Measurements from ENCODE around the gene MBD5.

Gene MBD5

DNA sequence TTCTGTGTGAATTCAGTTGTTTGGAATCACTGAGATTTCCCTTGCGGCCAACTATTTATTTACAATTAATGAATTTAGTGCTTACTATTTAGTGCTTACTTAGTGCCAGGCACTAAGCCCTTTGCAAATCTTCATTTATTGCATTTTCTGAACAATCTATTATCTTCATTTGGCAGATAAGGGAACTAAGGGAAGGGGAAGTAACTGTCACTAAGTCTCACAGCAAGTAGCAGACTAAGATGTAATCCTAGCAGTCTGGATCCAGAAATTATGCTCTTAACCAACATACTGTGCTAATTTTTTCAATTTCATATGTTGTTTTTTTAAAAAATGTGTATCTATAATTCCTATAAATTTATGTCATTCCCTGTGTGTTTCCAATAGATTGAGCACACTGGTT lies 409.2 kb downstream of the MBD5 start:
- ChIA-PET CTCF (no interaction called here), POLR2A (no interaction called here)
- TF ChIP-seq, protein P1, sequence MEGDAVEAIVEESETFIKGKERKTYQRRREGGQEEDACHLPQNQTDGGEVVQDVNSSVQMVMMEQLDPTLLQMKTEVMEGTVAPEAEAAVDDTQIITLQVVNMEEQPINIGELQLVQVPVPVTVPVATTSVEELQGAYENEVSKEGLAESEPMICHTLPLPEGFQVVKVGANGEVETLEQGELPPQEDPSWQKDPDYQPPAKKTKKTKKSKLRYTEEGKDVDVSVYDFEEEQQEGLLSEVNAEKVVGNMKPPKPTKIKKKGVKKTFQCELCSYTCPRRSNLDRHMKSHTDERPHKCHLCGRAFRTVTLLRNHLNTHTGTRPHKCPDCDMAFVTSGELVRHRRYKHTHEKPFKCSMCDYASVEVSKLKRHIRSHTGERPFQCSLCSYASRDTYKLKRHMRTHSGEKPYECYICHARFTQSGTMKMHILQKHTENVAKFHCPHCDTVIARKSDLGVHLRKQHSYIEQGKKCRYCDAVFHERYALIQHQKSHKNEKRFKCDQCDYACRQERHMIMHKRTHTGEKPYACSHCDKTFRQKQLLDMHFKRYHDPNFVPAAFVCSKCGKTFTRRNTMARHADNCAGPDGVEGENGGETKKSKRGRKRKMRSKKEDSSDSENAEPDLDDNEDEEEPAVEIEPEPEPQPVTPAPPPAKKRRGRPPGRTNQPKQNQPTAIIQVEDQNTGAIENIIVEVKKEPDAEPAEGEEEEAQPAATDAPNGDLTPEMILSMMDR (IDR thresholded peaks at IDR 0.05; ENCODE audit: insufficient read depth, low read length, missing control alignments): no peak
- DNase-seq (ENCODE audit: low read depth, low spot score): no peak
- no peak overlapping the region for H3K4me3 ChIP-seq (ENCODE audit: low read depth, low read length)

DNA sequence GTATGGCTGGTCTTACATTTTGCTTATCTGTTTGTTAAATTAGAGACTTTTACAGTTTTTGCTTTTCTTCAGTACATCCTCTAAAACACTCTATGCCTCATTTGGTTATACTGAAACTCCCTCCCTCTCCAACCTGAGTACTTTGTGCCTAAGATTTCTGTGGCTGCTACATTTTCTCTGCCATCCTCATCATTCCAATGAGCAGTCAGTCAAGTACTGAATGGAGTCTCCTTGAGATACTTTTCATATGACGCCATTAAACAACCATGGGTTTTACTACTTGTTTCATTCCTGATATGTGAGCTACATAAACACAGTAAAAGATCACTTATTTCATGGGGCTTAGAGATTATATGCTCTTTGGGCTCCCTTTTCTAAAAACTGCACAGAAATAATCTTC lies 427.0 kb downstream of the MBD5 start:
- H3K4me3 ChIP-seq (ENCODE audit: low read depth, low read length): no peak overlapping the region
- CTCF ChIA-PET: no interaction called here
- no peak for DNase-seq (ENCODE audit: low read depth, low spot score)
- POLR2A ChIA-PET: no interaction called here
- TF ChIP-seq, protein P1 (IDR thresholded peaks at IDR 0.05; ENCODE audit: insufficient read depth, low read length, missing control alignments): no peak

DNA sequence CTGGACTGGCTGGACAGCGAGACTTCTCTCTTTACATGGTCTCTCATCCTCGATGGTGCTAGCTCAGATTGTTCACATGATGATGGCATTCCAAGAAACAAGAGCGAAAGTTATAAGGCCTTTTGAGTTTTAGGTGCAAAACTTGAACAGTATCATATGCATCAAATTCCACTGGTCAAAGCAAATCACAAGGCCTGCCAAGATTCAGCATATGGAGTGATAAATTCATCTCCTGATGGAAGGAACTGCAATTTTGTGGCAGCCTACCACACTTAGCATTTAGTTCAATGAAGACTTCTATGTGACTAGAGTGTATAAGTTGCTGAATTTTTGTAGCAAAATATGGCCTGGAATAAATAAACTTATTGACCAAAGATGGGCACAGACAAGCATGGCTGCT lies 429.6 kb downstream of the MBD5 start:
- CTCF ChIA-PET: interaction anchor here (1.0 to 1.2 kb wide), 2 partner anchors 59 to 461 kb away, joined by 3 to 5 read pairs; no protein-coding TSS in a partner anchor
- TF ChIP-seq, protein P1 (IDR thresholded peaks at IDR 0.05; ENCODE audit: insufficient read depth, low read length, missing control alignments): no peak
- POLR2A ChIA-PET: no interaction called here
- H3K4me3 ChIP-seq (ENCODE audit: low read depth, low read length): no peak overlapping the region
- no peak for DNase-seq (ENCODE audit: low read depth, low spot score)

DNA sequence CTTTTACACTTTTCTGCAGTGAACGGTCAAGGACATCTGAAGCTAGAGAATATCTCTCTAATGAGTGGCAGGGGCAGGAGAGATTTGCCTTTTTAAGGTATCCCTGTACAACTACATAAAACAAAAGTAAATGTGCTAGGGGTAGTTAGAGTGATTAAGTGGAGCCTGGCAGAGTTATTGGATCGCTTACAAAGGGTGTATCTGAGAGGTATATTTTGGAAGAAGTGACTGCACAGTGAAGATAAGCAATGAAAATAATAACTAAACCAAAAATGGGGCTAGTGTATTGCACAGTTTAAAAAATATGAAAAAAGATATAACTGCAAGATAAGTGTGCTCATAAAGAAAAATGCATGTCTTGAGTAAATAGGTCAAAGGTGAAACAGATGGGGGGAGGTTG lies 430.2 kb downstream of the MBD5 start:
- no peak for DNase-seq (ENCODE audit: low read depth, low spot score)
- no peak overlapping the region for H3K4me3 ChIP-seq (ENCODE audit: low read depth, low read length)
- ChIA-PET POLR2A (no interaction called here), CTCF (interaction anchor here (0.8 kb wide), 1 partner anchor 58 kb away, joined by 3 read pairs; no protein-coding TSS in a partner anchor)
- TF ChIP-seq, protein P1 (IDR thresholded peaks at IDR 0.05; ENCODE audit: insufficient read depth, low read length, missing control alignments): no peak

DNA sequence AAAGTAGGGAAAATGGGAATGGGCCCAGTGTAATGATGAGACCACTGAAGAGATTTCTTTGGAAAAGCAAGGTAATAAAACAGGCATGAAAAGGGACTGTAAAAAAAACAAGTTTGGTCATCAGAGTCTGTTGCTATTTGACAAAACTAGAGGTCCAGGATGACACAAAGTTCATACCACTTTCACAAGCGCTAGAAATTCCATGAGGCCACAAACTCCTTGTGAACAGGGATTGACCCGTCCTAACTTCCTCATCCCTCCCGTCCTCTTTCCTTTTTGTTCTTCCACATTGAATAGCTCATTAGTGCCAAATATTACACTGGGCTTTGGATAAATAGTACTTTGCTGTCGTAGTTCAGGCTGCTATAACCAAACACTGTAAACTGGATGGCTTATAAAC lies 434.9 kb downstream of the MBD5 start:
- no peak overlapping the region for H3K4me3 ChIP-seq (ENCODE audit: low read depth, low read length)
- no peak for DNase-seq (ENCODE audit: low read depth, low spot score)
- CTCF ChIA-PET: no interaction called here
- POLR2A ChIA-PET: no interaction called here
- TF ChIP-seq, protein P1 (IDR thresholded peaks at IDR 0.05; ENCODE audit: insufficient read depth, low read length, missing control alignments): no peak

DNA sequence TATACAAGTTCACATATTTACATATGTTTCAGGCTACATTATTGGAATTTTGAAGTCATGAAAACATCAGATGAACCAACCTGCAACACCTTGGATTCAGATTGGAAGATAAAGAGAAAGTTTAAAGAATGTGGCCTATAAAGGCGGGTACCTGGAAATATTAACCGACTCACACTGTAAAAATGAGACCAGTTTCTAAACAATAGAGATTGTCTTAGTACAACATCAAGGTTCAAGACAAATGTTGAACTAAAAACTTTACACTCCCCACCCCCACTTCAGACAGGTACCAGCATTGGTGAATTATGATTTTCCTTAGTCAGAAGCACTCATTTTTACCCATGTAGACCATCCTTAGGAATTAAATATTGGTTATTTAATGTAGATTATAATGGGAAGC lies 437.3 kb downstream of the MBD5 start:
- ChIA-PET CTCF (no interaction called here), POLR2A (no interaction called here)

More for the DNA sequence above, 437.3 kb downstream of the MBD5 start:
- TF ChIP-seq, protein P1 (IDR thresholded peaks at IDR 0.05; ENCODE audit: insufficient read depth, low read length, missing control alignments): no peak
- DNase-seq (ENCODE audit: low read depth, low spot score): no peak
- no peak overlapping the region for H3K4me3 ChIP-seq (ENCODE audit: low read depth, low read length)
